ENCODE measurements around the gene IPCEF1. TPM values are rescaled to one million over a fixed set of nuclear protein-coding genes. Genes with fewer than 3 reads are reported as not detected.

IPCEF1 gene
- total and polyA plus RNA-seq, 4 donors: 0.46 to 2.8 (median 1.3) TPM

- no peak for TF ChIP-seq GABPA (IDR thresholded peaks at IDR 0.05 in 1 of 2, conservative IDR thresholded peaks at IDR 0.05 in 1 of 2)
Measured at GRCh38 chr6:154274168-154274567, 82.4 kb downstream of the IPCEF1 start (continued).

GRCh38 chr6:154268486-154268885 is 88.1 kb downstream of the IPCEF1 start:
- 86% methylated on average over 3 of the region's 3 CpGs for WGBS
- no peak overlapping the region for H3K27ac ChIP-seq (ENCODE audit: low read depth in 1 of 2, low read length in 2 of 2)
- no peak for DNase-seq (ENCODE audit: low spot score)

More at GRCh38 chr6:154268486-154268885, 88.1 kb downstream of the IPCEF1 start:
- no peaks in the 10 kb centered on the region for H3K4me1 ChIP-seq (ENCODE audit: control insufficient read depth in 4 of 4, insufficient read depth in 4 of 4, low read length in 3 of 4)
- TF ChIP-seq FOXA2 (IDR thresholded peaks at IDR 0.05) (no peak), EGR1 (IDR thresholded peaks at IDR 0.05; ENCODE audit: low read depth in 2 of 2) (no peak), YY1 (IDR thresholded peaks at IDR 0.05) (no peak), REST (IDR thresholded peaks at IDR 0.05) (no peak), RAD21 (IDR thresholded peaks at IDR 0.05) (no peak), GABPA (IDR thresholded peaks at IDR 0.05 in 1 of 2, conservative IDR thresholded peaks at IDR 0.05 in 1 of 2) (no peak), SP1 (IDR thresholded peaks at IDR 0.05) (no peak), RXRA (IDR thresholded peaks at IDR 0.05) (no peak), HNF4A (conservative IDR thresholded peaks at IDR 0.05) (no peak), NR2F2 (IDR thresholded peaks at IDR 0.05) (no peak), CTCF (IDR thresholded peaks at IDR 0.05; ENCODE audit: low read depth, low read length, missing input control) (no peak), ATF3 (IDR thresholded peaks at IDR 0.05) (no peak), MAX (IDR thresholded peaks at IDR 0.05) (no peak), HNF4G (IDR thresholded peaks at IDR 0.05) (no peak), JUND (IDR thresholded peaks at IDR 0.05) (no peak)
- no peak overlapping the region for H3K4me3 ChIP-seq (ENCODE audit: low read depth in 1 of 3, low read length in 3 of 3)
- H3K9ac ChIP-seq (ENCODE audit: low read depth in 1 of 2, low read length in 2 of 2): no peak overlapping the region
- no peaks in the 10 kb centered on the region for H3K9me3 ChIP-seq (ENCODE audit: control insufficient read depth in 4 of 4, low read length in 3 of 4)
- H3K36me3 ChIP-seq (ENCODE audit: control insufficient read depth in 4 of 4, insufficient read depth in 3 of 4, low read depth in 1 of 4, low read length in 3 of 4): no peaks in the 10 kb centered on the region
- no peaks in the 10 kb centered on the region for H3K27me3 ChIP-seq (ENCODE audit: control insufficient read depth in 4 of 4, insufficient read depth in 4 of 4, low read length in 3 of 4)

Data from liver (tissue), 9 donors.